ENCODE measurements around the gene CXorf38. TPM values are rescaled to one million over a fixed set of nuclear protein-coding genes. Genes with fewer than 3 reads are reported as not detected.
"Not testable (repeated sequence)": the region's sequence is repeated elsewhere in the genome, so short reads cannot be mapped to it uniquely, and the experiment has no call there.

CXorf38 gene
- total and polyA plus RNA-seq, 9 of the 15 experiments (the other 6 are each of a cell fraction or from before 2014, with no cell fraction given) = 1.2 to 12.8 (median 8.4) TPM

GRCh38 chrX:40603446-40603845 is 43.9 kb downstream of the CXorf38 start:
- ATAC-seq = no peak
- Histone ChIP-seq H3K9ac (ENCODE audit: insufficient read depth in 1 of 2, low read depth in 2 of 2, low read length in 2 of 2) (no peak overlapping the region), H3K9me3 (replicated peaks; ENCODE audit: control insufficient read depth, insufficient read depth, low read depth, low read length) (no peaks in the 10 kb centered on the region), H3K4me1 (replicated peaks in 1 of 2; ENCODE audit: control insufficient read depth in 2 of 2, insufficient read depth in 2 of 2, low read length in 2 of 2) (no peaks in the 10 kb centered on the region), H3K79me2 (ENCODE audit: control insufficient read depth, insufficient read depth, low read length) (no peaks in the 10 kb centered on the region), H3K27ac (ENCODE audit: extremely low read depth, low read depth, low read length) (no peak overlapping the region), H3K4me3 (no peak overlapping the region), H3K27me3 (ENCODE audit: control insufficient read depth in 2 of 2, insufficient read depth in 2 of 2, low read length in 2 of 2) (no peaks in the 10 kb centered on the region), H4K20me1 (replicated peaks; ENCODE audit: control insufficient read depth, insufficient read depth, low read length) (no peaks in the 10 kb centered on the region), H2AFZ (ENCODE audit: low read depth, low read length) (no peak overlapping the region), H3K4me2 (ENCODE audit: insufficient read depth, low read length) (no peak overlapping the region), H3K36me3 (ENCODE audit: control insufficient read depth, insufficient read depth, low read length) (peaks cover 14% of the 10 kb centered on the region; the same call in 2 of the 3 replicates), H3K9me1 (ENCODE audit: control insufficient read depth, insufficient read depth, low read length) (no peaks in the 10 kb centered on the region)
- intact Hi-C loops (cut with micrococcal nuclease) = no loop called here
- in situ Hi-C loops (cut with MboI) = no loop called here
- ChIA-PET CTCF (ENCODE audit: low intra/inter-chr PET ratio) (no interaction called here), POLR2A (no interaction called here)
- no peak for DNase-seq (ENCODE audit: extremely low read depth in 1 of 4, low spot score in 3 of 4)
- TF ChIP-seq USF2 (CRISPR knock-in tag; IDR thresholded peaks at IDR 0.05) = no peak
- no peak for TF ChIP-seq ZNF24 (IDR thresholded peaks at IDR 0.05)
- no TSS peak for BruUV-seq (replicated peaks)
- FAIRE-seq = no peak
- WGBS (ENCODE audit: insufficient coverage, low coverage, missing lambda C conversion rate) = 96% methylated on average over 6 of the region's 6 CpGs

- POLR2A ChIA-PET = interaction anchor here (0.6 to 0.9 kb wide), 2 partner anchors 20 to 27 kb away, joined by 3 read pairs; no protein-coding TSS in a partner anchor
- in situ Hi-C loops (cut with MboI); H3K4me2 ChIP-seq (ENCODE audit: insufficient read depth, low read length); H3K4me3 ChIP-seq; CTCF ChIA-PET (ENCODE audit: low intra/inter-chr PET ratio); H3K9me1 ChIP-seq (ENCODE audit: control insufficient read depth, insufficient read depth, low read length); H3K27ac ChIP-seq (ENCODE audit: extremely low read depth, low read depth, low read length); H4K20me1 ChIP-seq (replicated peaks; ENCODE audit: control insufficient read depth, insufficient read depth, low read length); FAIRE-seq; ATAC-seq; H3K79me2 ChIP-seq (ENCODE audit: control insufficient read depth, insufficient read depth, low read length); H3K4me1 ChIP-seq (replicated peaks in 1 of 2; ENCODE audit: control insufficient read depth in 2 of 2, insufficient read depth in 2 of 2, low read length in 2 of 2); H3K27me3 ChIP-seq (ENCODE audit: control insufficient read depth in 2 of 2, insufficient read depth in 2 of 2, low read length in 2 of 2); DNase-seq (ENCODE audit: extremely low read depth in 1 of 4, low spot score in 3 of 4); H2AFZ ChIP-seq (ENCODE audit: low read depth, low read length); H3K9me3 ChIP-seq (replicated peaks; ENCODE audit: control insufficient read depth, insufficient read depth, low read depth, low read length); H3K9ac ChIP-seq (ENCODE audit: insufficient read depth in 1 of 2, low read depth in 2 of 2, low read length in 2 of 2); BruUV-seq (replicated peaks): not testable (repeated sequence)
- intact Hi-C loops (cut with micrococcal nuclease) = loop anchor here (10.0 kb wide), 1 partner anchor 55 kb away; the partner anchor contains the start of gene CXorf38
- WGBS (ENCODE audit: insufficient coverage, low coverage, missing lambda C conversion rate) = 76% methylated on average over 5 of the region's 6 CpGs
- H3K36me3 ChIP-seq (ENCODE audit: control insufficient read depth, insufficient read depth, low read length) = peaks cover 18% of the 10 kb centered on the region; the same call in 1 of the 3 replicates
Measured at GRCh38 chrX:40589616-40590321, 57.6 kb downstream of the CXorf38 start.

- H3K27me3 ChIP-seq (ENCODE audit: control insufficient read depth in 2 of 2, insufficient read depth in 2 of 2, low read length in 2 of 2); H3K9me1 ChIP-seq (ENCODE audit: control insufficient read depth, insufficient read depth, low read length); H3K27ac ChIP-seq (ENCODE audit: extremely low read depth, low read depth, low read length); H3K9ac ChIP-seq (ENCODE audit: insufficient read depth in 1 of 2, low read depth in 2 of 2, low read length in 2 of 2); BruUV-seq (replicated peaks); H3K9me3 ChIP-seq (replicated peaks; ENCODE audit: control insufficient read depth, insufficient read depth, low read depth, low read length); CTCF ChIA-PET (ENCODE audit: low intra/inter-chr PET ratio); POLR2A ChIA-PET; H3K4me2 ChIP-seq (ENCODE audit: insufficient read depth, low read length); ATAC-seq; DNase-seq (ENCODE audit: extremely low read depth in 1 of 4, low spot score in 3 of 4); H4K20me1 ChIP-seq (replicated peaks; ENCODE audit: control insufficient read depth, insufficient read depth, low read length); FAIRE-seq; H3K4me1 ChIP-seq (replicated peaks in 1 of 2; ENCODE audit: control insufficient read depth in 2 of 2, insufficient read depth in 2 of 2, low read length in 2 of 2); in situ Hi-C loops (cut with MboI); H3K4me3 ChIP-seq; H2AFZ ChIP-seq (ENCODE audit: low read depth, low read length): not testable (repeated sequence)
- intact Hi-C loops (cut with micrococcal nuclease) = loop anchor here (10.0 kb wide), 1 partner anchor 57 kb away; the partner anchor contains the start of gene CXorf38
- WGBS (ENCODE audit: insufficient coverage, low coverage, missing lambda C conversion rate) = 38% methylated on average over 1 of the region's 1 CpG
- Histone ChIP-seq H3K79me2 (ENCODE audit: control insufficient read depth, insufficient read depth, low read length) (peaks cover 16% of the 10 kb centered on the region), H3K36me3 (ENCODE audit: control insufficient read depth, insufficient read depth, low read length) (peaks cover 16% of the 10 kb centered on the region; the same call in 1 of the 3 replicates)
Measured at GRCh38 chrX:40587623-40588022, 59.7 kb downstream of the CXorf38 start.

Measured in K562 (cell line).